OCI-LY7 (cell line): ENCODE data around the gene PCCA. TPM values are rescaled to one million over a fixed set of nuclear protein-coding genes. Genes with fewer than 3 reads are reported as not detected.

Experiments
- BruUV-seq: library from RNA; stranded (reverse); fragments of 400-500 nt; replicated peaks from 2 replicates; lab custom pipeline; 2021; lab: Mats Ljungman, UMichigan
- CTCF ChIA-PET: fragments of 300-600 bp; sonication (Branson Sonifier 250); formaldehyde crosslinking; loops from one replicate; lab custom pipeline; 2022; ENCODE audit warnings: antibody characterized with exemption; ENCODE audit not compliant: unreplicated experiment; lab: Charles Lee
- POLR2A ChIA-PET: fragments of 300-600 bp; sonication (Branson Sonifier 250); formaldehyde crosslinking; loops from one replicate; lab custom pipeline; 2022; ENCODE audit warnings: antibody characterized with exemption; lab: Charles Lee
- DNase-seq: peaks from one replicate; pipeline ENCODE4 v3.0.0-alpha.2; 2015; ENCODE audit warnings: low spot score
- H2AFZ ChIP-seq: fragments of 200-600 bp; sonication (generic), shearing (Covaris generic); 2 replicates; pipeline ENCODE4 v1.6.1; 2014; ENCODE audit warnings: mild to moderate bottlenecking, antibody characterized with exemption, low read length, moderate library complexity
- H3K27ac ChIP-seq: fragments of 200-600 bp; sonication (generic); 2 replicates; pipeline ENCODE4 v1.5.1; 2014; ENCODE audit warnings: mixed run types, low read depth, mild to moderate bottlenecking, moderate library complexity, low read length, inconsistent platforms; ENCODE audit not compliant: poor library complexity, severe bottlenecking
- H3K36me3 ChIP-seq: fragments of 200-600 bp; sonication (generic); 2 replicates; pipeline ENCODE4 v1.6.1; 2014; ENCODE audit warnings: mild to moderate bottlenecking, antibody characterized with exemption, low read length, moderate library complexity, mixed read lengths; ENCODE audit not compliant: insufficient read depth
- H3K4me1 ChIP-seq: fragments of 200-600 bp; sonication (generic); 2 replicates; pipeline ENCODE4 v1.5.1; 2014; ENCODE audit warnings: mild to moderate bottlenecking, low read length; ENCODE audit not compliant: insufficient read depth, poor library complexity, severe bottlenecking
- H3K4me2 ChIP-seq: fragments of 200-600 bp; sonication (generic); 2 replicates; pipeline ENCODE4 v1.6.1; 2014; ENCODE audit warnings: mild to moderate bottlenecking, low read length
- H3K4me3 ChIP-seq: fragments of 200-600 bp; sonication (generic); 2 replicates; pipeline ENCODE4 v1.5.1; 2014; ENCODE audit warnings: mild to moderate bottlenecking, low read depth, low read length; ENCODE audit not compliant: poor library complexity, severe bottlenecking
- H3K79me2 ChIP-seq: fragments of 200-600 bp; sonication (generic); 2 replicates; pipeline ENCODE4 v1.6.1; 2016; ENCODE audit warnings: low read depth, mild to moderate bottlenecking, low read length, moderate library complexity, mixed read lengths; ENCODE audit not compliant: insufficient read depth
- H3K9me2 ChIP-seq: fragments of 200-600 bp; sonication (generic); 2 replicates; pipeline ENCODE4 v1.6.1; 2016; ENCODE audit warnings: mild to moderate bottlenecking, low read length, mixed read lengths; ENCODE audit not compliant: insufficient read depth
- H3K9me3 ChIP-seq: fragments of 200-600 bp; sonication (generic); 2 replicates; pipeline ENCODE4 v1.6.1; 2014; ENCODE audit warnings: mild to moderate bottlenecking, mixed run types, low read length, mixed read lengths
- H4K20me1 ChIP-seq: fragments of 200-600 bp; sonication (generic); 2 replicates; pipeline ENCODE4 v1.6.1; 2014; ENCODE audit warnings: mild to moderate bottlenecking, antibody characterized with exemption, low read length, moderate library complexity, mixed read lengths; ENCODE audit not compliant: insufficient read depth
- CTCF ChIP-seq: fragments of 200-600 bp; sonication (generic); conservative IDR thresholded peaks from 2 replicates; pipeline ENCODE4 v1.5.1; 2014; ENCODE audit warnings: mild to moderate bottlenecking, antibody characterized with exemption, low read length, moderate library complexity, mixed read lengths
- EZH2phosphoT487 ChIP-seq: fragments of 200-600 bp; sonication (generic); IDR thresholded peaks from 2 replicates; pipeline ENCODE4 v1.6.1; 2018; ENCODE audit warnings: low read depth, borderline replicate concordance, mild to moderate bottlenecking, mixed run types, antibody characterized with exemption, low read length, moderate library complexity, mixed read lengths
- intact Hi-C: fragments of 100-400 bp; cut with micrococcal nuclease; formaldehyde crosslinking; loops from one replicate; pipeline ENCODE4 v1.10.0; 2022; ENCODE audit not compliant: unreplicated experiment
- total RNA-seq, 2 experiments: library from RNA; depleted of rRNA in 1 of 2; stranded (reverse); fragments of >200 nt in 1 of 2; shearing (Covaris generic) in 1 of 2; gene quantifications; 2 replicates each; pipeline ENCODE4 v1.2.3, GENCODE V29; 2014 to 2022

Gene PCCA
- total RNA-seq, 2 experiments from 2014 or later = 2.7 to 7.2 TPM

DNA sequence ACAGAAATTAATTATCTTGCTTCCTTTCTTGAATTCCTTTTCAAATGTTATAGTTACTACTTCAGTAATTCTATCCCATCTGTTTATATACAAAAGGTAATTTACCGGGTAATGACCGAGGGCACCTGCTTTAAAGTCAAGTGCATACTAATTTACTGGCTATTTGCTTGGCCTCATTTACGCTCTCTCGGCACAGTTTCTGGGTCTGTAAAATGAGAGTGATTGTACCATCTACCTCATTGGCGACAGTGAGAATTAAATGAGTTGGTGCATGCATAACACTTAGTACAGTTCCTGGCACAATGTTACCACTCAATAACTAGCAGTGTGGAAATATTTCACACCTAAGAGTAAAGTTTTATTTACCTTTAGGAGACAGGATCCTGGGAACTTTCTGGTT, 388.1 kb downstream of the PCCA start:
- no TSS peak for BruUV-seq
- Histone ChIP-seq H3K9me2 (no peaks in the 10 kb centered on the region), H3K4me1 (no peaks in the 10 kb centered on the region), H3K27ac (no peak overlapping the region), H2AFZ (no peak overlapping the region), H3K4me2 (no peak overlapping the region), H4K20me1 (no peaks in the 10 kb centered on the region), H3K9me3 (no peaks in the 10 kb centered on the region), H3K79me2 (no peaks in the 10 kb centered on the region), H3K4me3 (no peak overlapping the region), H3K36me3 (no peaks in the 10 kb centered on the region)
- POLR2A ChIA-PET = no interaction called here
- CTCF ChIA-PET = no interaction called here
- TF ChIP-seq EZH2phosphoT487 = no peak
- TF ChIP-seq CTCF = no peak
- no peak for DNase-seq
- intact Hi-C loops = no loop called here

GRCh38 chr13:100478107-100478809, 389.4 kb downstream of the PCCA start:
- CTCF ChIA-PET = no interaction called here

More at GRCh38 chr13:100478107-100478809, 389.4 kb downstream of the PCCA start:
- Histone ChIP-seq H3K79me2 (no peaks in the 10 kb centered on the region), H3K4me1 (no peaks in the 10 kb centered on the region), H3K4me2 (no peak overlapping the region), H3K4me3 (no peak overlapping the region), H3K9me3 (no peaks in the 10 kb centered on the region), H3K27ac (no peak overlapping the region), H4K20me1 (no peaks in the 10 kb centered on the region), H3K36me3 (no peaks in the 10 kb centered on the region), H2AFZ (no peak overlapping the region), H3K9me2 (no peaks in the 10 kb centered on the region)
- TF ChIP-seq CTCF (no peak), EZH2phosphoT487 (no peak)
- POLR2A ChIA-PET = no interaction called here
- intact Hi-C loops = no loop called here
- BruUV-seq = no TSS peak
- no peak for DNase-seq
